Measurements from ENCODE around the gene OPCML. TPM values are rescaled to one million over a fixed set of nuclear protein-coding genes. Genes with fewer than 3 reads are reported as not detected.

OPCML gene
- polyA plus RNA-seq, 3 donors = not detected

GRCh38 chr11:132590554-132590953 is 941.7 kb downstream of the OPCML start:
- WGBS (ENCODE audit: insufficient coverage) = 81% methylated on average over 2 of the region's 7 CpGs
- Histone ChIP-seq H3K9ac (ENCODE audit: insufficient read depth, low read length, poor library complexity, severe bottlenecking) (no peak overlapping the region), H4K20me1 (ENCODE audit: insufficient read depth, low read length) (no peaks in the 10 kb centered on the region), H3K27me3 (ENCODE audit: control insufficient read depth in 2 of 2, insufficient read depth in 2 of 2, low read length in 2 of 2) (no peaks in the 10 kb centered on the region), H2AFZ (ENCODE audit: insufficient read depth, low read depth, low read length, poor library complexity, severe bottlenecking) (no peak overlapping the region), H3K79me2 (ENCODE audit: insufficient read depth, low read length) (no peaks in the 10 kb centered on the region), H3K27ac (ENCODE audit: low read depth in 1 of 2, low read length in 2 of 2) (no peak overlapping the region), H3K9me3 (replicated peaks in 1 of 2; ENCODE audit: control insufficient read depth in 1 of 2, insufficient read depth in 1 of 2, low read length in 2 of 2) (peaks cover 0 to 4% of the 10 kb centered on the region in 2 donors), H3K4me2 (replicated peaks; ENCODE audit: extremely low read depth, low read length, poor library complexity, severe bottlenecking) (no peak overlapping the region), H3K4me3 (replicated peaks in 1 of 3; ENCODE audit: low read depth in 2 of 3, low read length in 3 of 3) (no peak overlapping the region), H3K4me1 (ENCODE audit: control insufficient read depth in 1 of 2, insufficient read depth in 2 of 2, low read length in 2 of 2) (no peaks in the 10 kb centered on the region), H3K36me3 (replicated peaks in 1 of 2; ENCODE audit: control insufficient read depth in 1 of 2, insufficient read depth in 2 of 2, low read length in 2 of 2) (no peaks in the 10 kb centered on the region)
- no peak for TF ChIP-seq CTCF (IDR thresholded peaks at IDR 0.05)
- peaks cover 0 to 5% (median 1%) of the 10 kb centered on the region in 7 donors for H3K9me3 Mint-ChIP-seq
- H3K4me3 Mint-ChIP-seq = no peak overlapping the region
- intact Hi-C loops (cut with micrococcal nuclease) = no loop called here
- peak overlapping the region in 1 of 7 donors; percentile 22 for H3K27ac Mint-ChIP-seq
- H3K27me3 Mint-ChIP-seq (ENCODE audit: low read depth in 3 of 3) = peaks cover 0 to 2% (median 0%) of the 10 kb centered on the region in 3 donors
- no peaks in the 10 kb centered on the region for H3K36me3 Mint-ChIP-seq
- no peak for DNase-seq
- no peaks in the 10 kb centered on the region for H3K4me1 Mint-ChIP-seq

DNA sequence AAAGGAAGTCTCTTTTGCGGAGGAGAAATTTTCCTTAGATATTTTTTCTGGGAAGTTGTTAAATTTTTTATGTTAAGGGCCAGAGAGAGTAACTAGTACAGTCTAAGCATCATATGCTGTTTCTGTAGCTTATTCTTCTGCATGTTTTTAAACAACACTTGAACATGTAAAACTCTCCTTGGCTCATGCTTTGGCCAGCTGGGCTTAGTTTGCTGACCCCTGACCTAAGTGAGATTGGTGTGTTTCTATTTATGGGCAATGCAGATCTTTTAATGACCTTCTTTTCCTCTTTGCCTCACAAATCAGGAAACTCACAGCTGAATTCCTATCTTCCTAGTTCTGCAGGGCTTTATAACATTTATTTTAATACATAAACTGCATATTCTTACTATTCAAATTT is 942.5 kb downstream of the OPCML start:
- H3K4me2 ChIP-seq (replicated peaks; ENCODE audit: extremely low read depth, low read length, poor library complexity, severe bottlenecking) = no peak overlapping the region
- H3K36me3 ChIP-seq (replicated peaks in 1 of 2; ENCODE audit: control insufficient read depth in 1 of 2, insufficient read depth in 2 of 2, low read length in 2 of 2) = no peaks in the 10 kb centered on the region
- intact Hi-C loops (cut with micrococcal nuclease) = no loop called here
- no peak for TF ChIP-seq CTCF (IDR thresholded peaks at IDR 0.05)
- no peak overlapping the region for H2AFZ ChIP-seq (ENCODE audit: insufficient read depth, low read depth, low read length, poor library complexity, severe bottlenecking)
- peaks cover 0 to 4% of the 10 kb centered on the region in 2 donors for H3K9me3 ChIP-seq (replicated peaks in 1 of 2; ENCODE audit: control insufficient read depth in 1 of 2, insufficient read depth in 1 of 2, low read length in 2 of 2)
- no peak for DNase-seq
- Mint-ChIP-seq H3K27me3 (ENCODE audit: low read depth in 3 of 3) (peaks cover 0 to 2% (median 0%) of the 10 kb centered on the region in 3 donors), H3K9me3 (peaks cover 0 to 5% (median 1%) of the 10 kb centered on the region in 7 donors), H3K4me1 (no peaks in the 10 kb centered on the region), H3K4me3 (no peak overlapping the region), H3K36me3 (no peaks in the 10 kb centered on the region), H3K27ac (no peak overlapping the region)
- no peaks in the 10 kb centered on the region for H3K27me3 ChIP-seq (ENCODE audit: control insufficient read depth in 2 of 2, insufficient read depth in 2 of 2, low read length in 2 of 2)
- H3K4me3 ChIP-seq (replicated peaks in 1 of 3; ENCODE audit: low read depth in 2 of 3, low read length in 3 of 3) = no peak overlapping the region
- no CpG with 5 or more reads among the region's 1 CpG for WGBS (ENCODE audit: insufficient coverage)
- H3K9ac ChIP-seq (ENCODE audit: insufficient read depth, low read length, poor library complexity, severe bottlenecking) = no peak overlapping the region
- H3K4me1 ChIP-seq (ENCODE audit: control insufficient read depth in 1 of 2, insufficient read depth in 2 of 2, low read length in 2 of 2) = no peaks in the 10 kb centered on the region
- no peaks in the 10 kb centered on the region for H3K79me2 ChIP-seq (ENCODE audit: insufficient read depth, low read length)
- no peak overlapping the region for H3K27ac ChIP-seq (ENCODE audit: low read depth in 1 of 2, low read length in 2 of 2)
- no peaks in the 10 kb centered on the region for H4K20me1 ChIP-seq (ENCODE audit: insufficient read depth, low read length)
